Suprapubic skin (tissue), 4 donors: ENCODE measurements around the gene FOXS1. TPM values are rescaled to one million over a fixed set of nuclear protein-coding genes. Genes with fewer than 3 reads are reported as not detected.

Experiments
- DNase-seq, 2 donors: peaks; one replicate each; pipeline ENCODE4 v3.0.0-alpha.2; 2019; ENCODE audit warnings: low spot score in 2 of 2
- H3K27ac ChIP-seq: fragments of 200-600 bp; sonication (generic); one replicate; pipeline ENCODE4 v1.5.1; 2019
- H3K27me3 ChIP-seq: fragments of 200-600 bp; sonication (generic); one replicate; pipeline ENCODE4 v1.5.1; 2019
- H3K36me3 ChIP-seq: fragments of 200-600 bp; sonication (generic); one replicate; pipeline ENCODE4 v1.5.1; 2019
- H3K4me1 ChIP-seq: fragments of 200-600 bp; sonication (generic); one replicate; pipeline ENCODE4 v1.5.1; 2019
- H3K4me3 ChIP-seq: fragments of 200-600 bp; sonication (generic); one replicate; pipeline ENCODE4 v1.5.1; 2019; ENCODE audit warnings: mild to moderate bottlenecking
- H3K9me3 ChIP-seq: fragments of 200-600 bp; sonication (generic); one replicate; pipeline ENCODE4 v1.5.1; 2019
- EP300 ChIP-seq: sonication (generic); formaldehyde crosslinking; IDR thresholded peaks from one replicate; pipeline ENCODE4 v1.6.1; 2017; ENCODE audit warnings: antibody characterized with exemption
- POLR2A ChIP-seq, 2 donors: fragments of 450-650 bp; IDR thresholded peaks; one replicate each; pipeline ENCODE4 v1.6.1; 2017; ENCODE audit warnings: antibody characterized with exemption in 2 of 2, mild to moderate bottlenecking in 2 of 2, moderate library complexity in 2 of 2
- POLR2AphosphoS5 ChIP-seq, 3 donors: sonication (generic); formaldehyde crosslinking; IDR thresholded peaks; one replicate each; pipeline ENCODE4 v1.6.1; 2017; ENCODE audit warnings: antibody characterized with exemption in 3 of 3
- WGBS: methylation state at CpG from one replicate; pipeline ENCODE4 v1.1.5; 2018; 5-methylcytosine and 5-hydroxymethylcytosine counted together
- total RNA-seq, 4 donors: library from RNA; depleted of rRNA; stranded (reverse); fragments of >200 nt; gene quantifications; one replicate each; pipeline ENCODE4 v1.1.0, GENCODE V29; 2016
- TF ChIP-seq, protein P1 (sequence below), 2 donors: fragments of 200-600 bp in 1 of 2; fragments of 450-650 bp in 1 of 2; sonication (generic) in 1 of 2; IDR thresholded peaks; one replicate each; pipeline ENCODE4 v1.5.1; 2016 to 2019; ENCODE audit warnings: antibody characterized with exemption in 2 of 2, mild to moderate bottlenecking in 1 of 2, moderate library complexity in 1 of 2

The FOXS1 gene
- total RNA-seq, 4 donors from 2014 or later, result not detected

DNA sequence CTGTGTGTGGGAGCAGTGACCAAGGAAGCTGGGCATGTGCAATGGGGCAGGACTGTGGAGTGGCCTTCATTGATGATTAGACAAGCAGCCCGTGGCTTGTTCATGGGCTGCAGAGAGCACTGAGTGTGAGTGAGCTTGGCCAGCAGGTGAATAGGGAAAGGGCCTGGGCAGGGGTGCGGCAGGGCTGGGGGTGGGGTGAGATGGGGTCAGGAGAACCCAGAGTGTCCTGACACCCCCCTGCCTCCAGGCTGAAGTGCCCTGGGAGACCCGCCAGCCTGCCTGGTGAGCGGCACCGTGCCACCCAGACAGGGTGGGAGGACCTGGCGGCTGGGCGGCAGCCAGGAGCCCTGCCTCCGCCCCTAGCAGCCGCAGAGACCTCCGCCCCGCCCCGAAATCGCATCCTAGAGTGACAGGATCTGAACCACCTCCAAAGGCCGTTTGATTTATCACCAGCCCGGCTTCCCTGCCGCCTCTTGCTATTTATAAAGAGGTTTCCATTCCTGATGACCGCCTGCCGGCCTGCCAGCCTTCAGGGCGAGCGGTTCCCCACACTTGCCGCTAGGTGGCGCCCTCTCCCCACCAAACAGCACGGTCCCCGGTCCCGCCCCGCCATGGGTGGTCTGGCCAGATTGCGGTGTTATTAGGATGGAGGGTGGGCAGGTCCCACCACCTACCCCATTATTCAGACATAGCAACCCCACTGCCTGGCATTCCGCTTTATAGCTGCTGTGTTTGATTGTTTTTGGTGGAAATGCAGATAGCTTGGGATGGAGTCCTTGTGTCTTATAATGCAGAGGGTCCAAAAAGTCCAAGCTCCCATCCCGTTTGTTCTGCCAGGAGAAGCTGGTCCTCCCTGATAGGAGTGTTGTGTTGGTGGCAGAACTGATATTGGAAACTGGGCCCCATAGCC lies 22.7 kb downstream of the FOXS1 start:
- Histone ChIP-seq H3K27me3 (no peaks in the 10 kb centered on the region), H3K36me3 (no peaks in the 10 kb centered on the region), H3K4me3 (no peak overlapping the region), H3K27ac (no peak overlapping the region), H3K9me3 (no peaks in the 10 kb centered on the region), H3K4me1 (peaks cover 12% of the 10 kb centered on the region)
- DNase-seq, result peak; percentile 82 to 88
- no peak for TF ChIP-seq POLR2AphosphoS5 (IDR thresholded peaks at IDR 0.05)
- TF ChIP-seq, protein P1, sequence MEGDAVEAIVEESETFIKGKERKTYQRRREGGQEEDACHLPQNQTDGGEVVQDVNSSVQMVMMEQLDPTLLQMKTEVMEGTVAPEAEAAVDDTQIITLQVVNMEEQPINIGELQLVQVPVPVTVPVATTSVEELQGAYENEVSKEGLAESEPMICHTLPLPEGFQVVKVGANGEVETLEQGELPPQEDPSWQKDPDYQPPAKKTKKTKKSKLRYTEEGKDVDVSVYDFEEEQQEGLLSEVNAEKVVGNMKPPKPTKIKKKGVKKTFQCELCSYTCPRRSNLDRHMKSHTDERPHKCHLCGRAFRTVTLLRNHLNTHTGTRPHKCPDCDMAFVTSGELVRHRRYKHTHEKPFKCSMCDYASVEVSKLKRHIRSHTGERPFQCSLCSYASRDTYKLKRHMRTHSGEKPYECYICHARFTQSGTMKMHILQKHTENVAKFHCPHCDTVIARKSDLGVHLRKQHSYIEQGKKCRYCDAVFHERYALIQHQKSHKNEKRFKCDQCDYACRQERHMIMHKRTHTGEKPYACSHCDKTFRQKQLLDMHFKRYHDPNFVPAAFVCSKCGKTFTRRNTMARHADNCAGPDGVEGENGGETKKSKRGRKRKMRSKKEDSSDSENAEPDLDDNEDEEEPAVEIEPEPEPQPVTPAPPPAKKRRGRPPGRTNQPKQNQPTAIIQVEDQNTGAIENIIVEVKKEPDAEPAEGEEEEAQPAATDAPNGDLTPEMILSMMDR (IDR thresholded peaks at IDR 0.05), result peak; percentile 95 to 99
- 6% methylated on average over 14 of the region's 29 CpGs for WGBS

DNA sequence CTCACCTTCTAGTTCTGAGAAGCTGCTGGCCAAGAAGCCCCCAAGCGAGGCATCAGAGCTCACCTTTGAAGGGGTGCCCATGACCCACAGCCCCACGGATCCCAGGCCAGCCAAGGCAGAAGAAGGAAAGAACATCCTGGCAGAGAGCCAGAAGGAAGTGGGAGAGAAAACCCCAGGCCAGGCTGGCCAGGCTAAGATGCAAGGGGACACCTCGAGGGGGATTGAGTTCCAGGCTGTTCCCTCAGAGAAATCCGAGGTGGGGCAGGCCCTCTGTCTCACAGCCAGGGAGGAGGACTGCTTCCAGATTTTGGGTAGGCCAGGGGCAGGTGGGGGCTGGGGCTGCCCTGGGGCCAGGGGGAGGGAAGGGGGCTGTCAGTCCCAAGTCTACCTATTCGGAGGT lies 24.0 kb downstream of the FOXS1 start:
- H3K27ac ChIP-seq, result no peak overlapping the region
- no peaks in the 10 kb centered on the region for H3K9me3 ChIP-seq
- no peaks in the 10 kb centered on the region for H3K36me3 ChIP-seq
- H3K4me1 ChIP-seq, result peaks cover 12% of the 10 kb centered on the region
- no peak for DNase-seq
- 50% methylated on average over 4 of the region's 5 CpGs for WGBS
- H3K4me3 ChIP-seq, result no peak overlapping the region
- no peaks in the 10 kb centered on the region for H3K27me3 ChIP-seq
- no peak for TF ChIP-seq EP300
- no peak for TF ChIP-seq POLR2A (IDR thresholded peaks at IDR 0.05)
- TF ChIP-seq, protein P1 (IDR thresholded peaks at IDR 0.05), result no peak
- TF ChIP-seq POLR2AphosphoS5 (IDR thresholded peaks at IDR 0.05), result no peak

DNA sequence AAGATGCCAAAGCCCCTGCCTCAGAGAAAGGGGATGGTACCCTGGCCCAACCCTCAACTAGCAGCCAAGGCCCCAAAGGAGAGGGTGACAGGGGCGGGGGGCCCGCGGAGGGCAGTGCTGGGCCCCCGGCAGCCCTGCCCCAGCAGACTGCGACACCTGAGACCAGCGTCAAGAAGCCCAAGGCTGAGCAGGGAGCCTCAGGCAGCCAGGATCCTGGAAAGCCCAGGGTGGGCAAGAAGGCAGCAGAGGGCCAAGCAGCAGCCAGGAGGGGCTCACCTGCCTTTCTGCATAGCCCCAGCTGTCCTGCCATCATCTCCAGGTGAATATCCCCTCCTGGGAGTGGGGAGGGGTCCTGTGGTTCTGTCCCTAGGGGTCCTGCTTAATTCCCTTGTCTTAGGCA lies 25.2 kb downstream of the FOXS1 start:
- no peak for TF ChIP-seq EP300
- TF ChIP-seq POLR2A (IDR thresholded peaks at IDR 0.05), result no peak
- TF ChIP-seq, protein P1 (IDR thresholded peaks at IDR 0.05), result no peak
- no peak for TF ChIP-seq POLR2AphosphoS5 (IDR thresholded peaks at IDR 0.05)
- Histone ChIP-seq H3K4me3 (no peak overlapping the region), H3K36me3 (no peaks in the 10 kb centered on the region), H3K4me1 (peaks cover 16% of the 10 kb centered on the region), H3K9me3 (no peaks in the 10 kb centered on the region), H3K27ac (no peak overlapping the region), H3K27me3 (no peaks in the 10 kb centered on the region)
- DNase-seq, result no peak
- no CpG with 5 or more reads among the region's 6 CpGs for WGBS

DNA sequence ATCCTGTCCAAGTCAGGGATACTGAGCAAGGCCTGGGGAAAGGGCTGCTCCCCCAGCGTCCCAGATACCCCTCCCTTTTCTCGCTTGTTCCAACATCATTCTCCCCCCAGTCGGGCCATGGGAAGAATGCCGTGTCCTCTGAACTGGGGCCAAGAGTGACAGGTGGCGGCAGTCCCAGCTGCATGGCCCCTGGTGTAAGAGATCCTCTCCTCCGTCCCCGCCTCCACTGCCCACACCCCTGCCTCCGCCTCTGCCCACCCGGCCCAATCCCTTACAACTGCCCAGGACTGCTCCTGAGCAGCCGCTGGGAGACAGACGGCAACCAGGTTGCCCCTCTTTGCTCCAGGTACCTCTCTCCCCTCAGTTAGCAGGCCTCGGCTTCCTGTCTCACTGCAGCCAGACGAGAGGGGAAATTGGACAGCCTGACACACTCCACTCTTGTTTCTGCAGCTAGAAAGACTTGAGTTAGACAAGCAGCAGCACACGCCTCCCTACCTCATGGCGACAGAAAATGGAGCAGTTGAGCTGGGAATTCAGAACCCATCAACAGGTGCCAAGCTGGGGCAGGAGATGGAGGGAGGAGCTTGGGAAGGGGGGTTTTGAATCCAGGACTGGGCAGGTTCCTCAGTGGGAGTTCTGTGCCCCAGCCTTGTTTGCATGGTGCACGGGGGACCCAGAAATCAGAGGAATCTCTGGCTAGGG lies 26.2 kb downstream of the FOXS1 start, which contains the start of gene MYLK2:
Gene MYLK2, plus strand, starts transcription at position 274 of the 702 bp plus-strand sequence. Its CDS starts 225 bp downstream, at position 499.
- peak in 1 of 2 donors; percentile 43 for DNase-seq
- no peak for TF ChIP-seq POLR2AphosphoS5 (IDR thresholded peaks at IDR 0.05)
- TF ChIP-seq EP300, result no peak
- TF ChIP-seq POLR2A (IDR thresholded peaks at IDR 0.05), result no peak
- TF ChIP-seq, protein P1 (IDR thresholded peaks at IDR 0.05), result no peak
- H3K9me3 ChIP-seq, result no peaks in the 10 kb centered on the region
- H3K27me3 ChIP-seq, result no peaks in the 10 kb centered on the region
- no peak within 1 kb of the TSS for H3K4me3 ChIP-seq
- no peak within 1 kb of the TSS for H3K27ac ChIP-seq
- 74% methylated on average over 12 of the region's 16 CpGs for WGBS
- H3K4me1 ChIP-seq, result peaks cover 16% of the 10 kb centered on the region
- H3K36me3 ChIP-seq, result no peaks in the 10 kb centered on the region

DNA sequence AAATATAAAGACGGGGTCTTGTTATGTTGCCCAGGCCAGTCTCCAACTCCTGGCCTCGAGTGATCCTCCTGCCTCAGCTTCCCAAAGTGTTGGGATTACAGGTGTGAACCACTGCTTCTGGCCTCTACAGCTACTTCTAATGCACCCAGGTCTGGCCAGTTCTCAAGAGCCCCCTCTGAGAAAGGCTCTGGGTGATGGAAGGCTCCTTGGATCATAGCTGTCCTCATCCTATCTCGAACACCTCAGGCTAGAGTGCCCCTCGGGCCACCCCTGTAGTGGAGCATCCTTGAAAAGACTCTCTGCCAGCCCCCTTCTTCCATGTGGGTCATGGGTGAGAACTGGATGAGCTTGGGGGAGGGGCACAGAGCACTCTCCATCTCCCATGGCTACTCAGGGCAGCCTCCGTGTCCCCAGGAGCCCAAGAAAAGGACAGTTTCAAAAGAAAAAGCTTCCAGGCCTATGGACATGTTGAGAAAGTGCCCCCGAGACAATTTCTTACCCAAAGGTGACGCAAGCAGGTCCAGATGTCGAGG lies 27.0 kb downstream of the FOXS1 start:
- Histone ChIP-seq H3K36me3 (no peaks in the 10 kb centered on the region), H3K9me3 (no peaks in the 10 kb centered on the region), H3K27ac (no peak overlapping the region), H3K27me3 (no peaks in the 10 kb centered on the region), H3K4me1 (peaks cover 16% of the 10 kb centered on the region), H3K4me3 (no peak overlapping the region)
- TF ChIP-seq EP300, result no peak
- TF ChIP-seq, protein P1 (IDR thresholded peaks at IDR 0.05), result no peak
- TF ChIP-seq POLR2A (IDR thresholded peaks at IDR 0.05), result no peak
- no peak for TF ChIP-seq POLR2AphosphoS5 (IDR thresholded peaks at IDR 0.05)
- peak; percentile 10 to 29 for DNase-seq
- 89% methylated on average over 8 of the region's 8 CpGs for WGBS
